Activated CD8-positive, alpha-beta T cell treated with anti-CD3 and anti-CD28 coated beads for 36 hours (primary cell): ENCODE data around the gene BAIAP3. TPM values are rescaled to one million over a fixed set of nuclear protein-coding genes. Genes with fewer than 3 reads are reported as not detected.

ENCODE experiments used
- ATAC-seq: fragments of 200-7000 bp; cut with Tn5 transposase; one replicate; pipeline ENCODE4 v1.10.0; 2021; ENCODE audit warnings: mild to moderate bottlenecking, moderate library complexity
- CTCF ChIA-PET: fragments of 350-600 bp; sonication (Branson Sonifier 250); formaldehyde crosslinking; loops from one replicate; lab custom pipeline; 2021; ENCODE audit warnings: antibody characterized with exemption; lab: Charles Lee
- POLR2A ChIA-PET: fragments of 350-600 bp; sonication (Branson Sonifier 250); formaldehyde crosslinking; loops from one replicate; lab custom pipeline; 2021; ENCODE audit warnings: antibody characterized with exemption; lab: Charles Lee
- DNase-seq: peaks from one replicate; pipeline ENCODE4 v3.0.0-alpha.2; 2020
- H3K27ac Mint-ChIP-seq: one replicate; pipeline ENCODE4 v1.8.0; 2021; ENCODE audit warnings: mild to moderate bottlenecking, mixed read lengths
- H3K27me3 Mint-ChIP-seq: one replicate; pipeline ENCODE4 v1.8.0; 2021; ENCODE audit warnings: mixed read lengths
- H3K36me3 Mint-ChIP-seq: one replicate; pipeline ENCODE4 v1.8.0; 2021; ENCODE audit warnings: low read depth, mixed read lengths
- H3K4me1 Mint-ChIP-seq: one replicate; pipeline ENCODE4 v1.8.0; 2021; ENCODE audit warnings: low read depth, mixed read lengths
- H3K4me3 Mint-ChIP-seq: one replicate; pipeline ENCODE4 v1.8.0; 2021; ENCODE audit warnings: mild to moderate bottlenecking, moderate library complexity, mixed read lengths
- H3K9me3 Mint-ChIP-seq: one replicate; pipeline ENCODE4 v1.8.0; 2021; ENCODE audit warnings: mixed read lengths
- CTCF ChIP-seq: fragments of 200-600 bp; IDR thresholded peaks from one replicate; pipeline ENCODE4 v1.8.0; 2022; ENCODE audit warnings: antibody characterized with exemption, mild to moderate bottlenecking
- intact Hi-C: fragments of 100-400 bp; cut with micrococcal nuclease; formaldehyde crosslinking; loops from one replicate; pipeline ENCODE4 v1.10.0; 2022
- total RNA-seq, 2 experiments: library from RNA; stranded (reverse); gene quantifications; one replicate each; pipeline ENCODE4 v1.2.3, GENCODE V29; 2021

Gene BAIAP3
- total RNA-seq, 2 experiments from 2014 or later, result 0.27 to 0.68 TPM

GRCh38 chr16:1308036-1308976 lies 25.1 kb upstream of the BAIAP3 start:
- intact Hi-C loops, result no loop called here
- POLR2A ChIA-PET, result interaction anchor here (0.6 to 1.6 kb wide), 7 partner anchors 18 to 476 kb away, joined by 3 to 5 read pairs (median 3); partner anchors contain the start of gene UQCC4
- H3K9me3 Mint-ChIP-seq, result no peaks in the 10 kb centered on the region
- peaks cover 19% of the 10 kb centered on the region for H3K36me3 Mint-ChIP-seq
- H3K27ac Mint-ChIP-seq, result peak overlapping the region; percentile 89
- H3K4me1 Mint-ChIP-seq, result peaks cover 48% of the 10 kb centered on the region
- CTCF ChIA-PET, result interaction anchor here (1.0 kb wide), 1 partner anchor 21 kb away, joined by 4 read pairs; no protein-coding TSS in a partner anchor
- TF ChIP-seq CTCF, result no peak
- no peak for DNase-seq
- ATAC-seq, result peak; percentile 22
- H3K27me3 Mint-ChIP-seq, result no peaks in the 10 kb centered on the region
- H3K4me3 Mint-ChIP-seq, result peak overlapping the region; percentile 78

GRCh38 chr16:1308977-1309885 lies 24.2 kb upstream of the BAIAP3 start, which contains the start of gene UBE2I:
Gene UBE2I, plus strand, starts transcription at chr16:1309636. Its CDS starts 4,395 bp downstream, at chr16:1314031.
- CTCF ChIA-PET, result interaction anchor here (1.0 kb wide), 1 partner anchor 20 kb away, joined by 4 read pairs; no protein-coding TSS in a partner anchor
- POLR2A ChIA-PET, result interaction anchor here (0.6 to 1.6 kb wide), 9 partner anchors 17 to 475 kb away, joined by 3 to 5 read pairs (median 3); partner anchors contain the start of gene UQCC4
- intact Hi-C loops, result no loop called here
- Mint-ChIP-seq H3K27ac (peak within 1 kb of the TSS; percentile 99), H3K9me3 (no peaks in the 10 kb centered on the region), H3K4me3 (peak within 1 kb of the TSS; percentile 100), H3K36me3 (peaks cover 20% of the 10 kb centered on the region), H3K4me1 (peaks cover 40% of the 10 kb centered on the region), H3K27me3 (no peaks in the 10 kb centered on the region)
- ATAC-seq, result peak; percentile 76
- no peak for TF ChIP-seq CTCF
- peak; percentile 97 for DNase-seq

GRCh38 chr16:1309888-1310831 lies 23.3 kb upstream of the BAIAP3 start:
- Mint-ChIP-seq H3K9me3 (no peaks in the 10 kb centered on the region), H3K4me3 (peak overlapping the region; percentile 100), H3K27me3 (no peaks in the 10 kb centered on the region), H3K4me1 (peaks cover 36% of the 10 kb centered on the region), H3K36me3 (peaks cover 24% of the 10 kb centered on the region), H3K27ac (peak overlapping the region; percentile 99)
- ChIA-PET CTCF (no interaction called here), POLR2A (interaction anchor here (1.2 to 1.6 kb wide), 3 partner anchors 22 to 110 kb away, joined by 3 to 5 read pairs (median 4); partner anchors contain the start of gene UQCC4)
- peak; percentile 72 for DNase-seq
- intact Hi-C loops, result no loop called here
- TF ChIP-seq CTCF, result no peak
- peak; percentile 12 for ATAC-seq

- TF ChIP-seq CTCF, result no peak
- Mint-ChIP-seq H3K36me3 (peaks cover 29% of the 10 kb centered on the region), H3K27me3 (no peaks in the 10 kb centered on the region), H3K9me3 (no peaks in the 10 kb centered on the region), H3K4me3 (peak overlapping the region; percentile 100), H3K4me1 (peaks cover 33% of the 10 kb centered on the region), H3K27ac (peak overlapping the region; percentile 99)
- ATAC-seq (no peak), DNase-seq (peak; percentile 59)
- intact Hi-C loops, result no loop called here
- CTCF ChIA-PET, result no interaction called here
- POLR2A ChIA-PET, result interaction anchor here (0.5 to 1.2 kb wide), 3 partner anchors 9 to 36 kb away, joined by 3 read pairs; no protein-coding TSS in a partner anchor
These were observed 22.6 kb upstream of the BAIAP3 start for GRCh38 chr16:1310832-1311200.
